ENCODE measurements around the gene ANKRD34C. TPM values are rescaled to one million over a fixed set of nuclear protein-coding genes. Genes with fewer than 3 reads are reported as not detected.

The ANKRD34C gene
- total RNA-seq, 1 donor from 2014 or later, result not detected

GRCh38 chr15:79248183-79248582, 34.3 kb upstream of the ANKRD34C start:
- Histone ChIP-seq H3K4me3 (ENCODE audit: low read depth, low read length) (no peak overlapping the region), H3K36me3 (ENCODE audit: control insufficient read depth, insufficient read depth, low read length) (no peaks in the 10 kb centered on the region), H3K27me3 (ENCODE audit: control insufficient read depth, insufficient read depth, low read length) (no peaks in the 10 kb centered on the region)
- no peak for DNase-seq (ENCODE audit: low read depth)
- TF ChIP-seq CTCF (IDR thresholded peaks at IDR 0.05; ENCODE audit: insufficient read depth, low read length, poor library complexity, severe bottlenecking), result no peak

GRCh38 chr15:79257454-79257853, 25.1 kb upstream of the ANKRD34C start:
- DNase-seq (ENCODE audit: low read depth), result no peak
- Histone ChIP-seq H3K27me3 (ENCODE audit: control insufficient read depth, insufficient read depth, low read length) (no peaks in the 10 kb centered on the region), H3K4me3 (ENCODE audit: low read depth, low read length) (no peak overlapping the region), H3K36me3 (ENCODE audit: control insufficient read depth, insufficient read depth, low read length) (no peaks in the 10 kb centered on the region)
- no peak for TF ChIP-seq CTCF (IDR thresholded peaks at IDR 0.05; ENCODE audit: insufficient read depth, low read length, poor library complexity, severe bottlenecking)

- Histone ChIP-seq H3K27me3 (ENCODE audit: control insufficient read depth, insufficient read depth, low read length) (no peaks in the 10 kb centered on the region), H3K4me3 (ENCODE audit: low read depth, low read length) (no peak overlapping the region), H3K36me3 (ENCODE audit: control insufficient read depth, insufficient read depth, low read length) (no peaks in the 10 kb centered on the region)
- no peak for TF ChIP-seq CTCF (IDR thresholded peaks at IDR 0.05; ENCODE audit: insufficient read depth, low read length, poor library complexity, severe bottlenecking)
- no peak for DNase-seq (ENCODE audit: low read depth)
These were observed 20.7 kb upstream of the ANKRD34C start for GRCh38 chr15:79261836-79262235.

- Histone ChIP-seq H3K4me3 (ENCODE audit: low read depth, low read length) (no peak overlapping the region), H3K27me3 (ENCODE audit: control insufficient read depth, insufficient read depth, low read length) (no peaks in the 10 kb centered on the region), H3K36me3 (ENCODE audit: control insufficient read depth, insufficient read depth, low read length) (no peaks in the 10 kb centered on the region)
- no peak for DNase-seq (ENCODE audit: low read depth)
- TF ChIP-seq CTCF (IDR thresholded peaks at IDR 0.05; ENCODE audit: insufficient read depth, low read length, poor library complexity, severe bottlenecking), result no peak
These were observed 17.4 kb upstream of the ANKRD34C start for GRCh38 chr15:79265167-79265566.

GRCh38 chr15:79265987-79266579, 16.4 kb upstream of the ANKRD34C start:
- Histone ChIP-seq H3K36me3 (ENCODE audit: control insufficient read depth, insufficient read depth, low read length) (no peaks in the 10 kb centered on the region), H3K4me3 (ENCODE audit: low read depth, low read length) (no peak overlapping the region), H3K27me3 (ENCODE audit: control insufficient read depth, insufficient read depth, low read length) (no peaks in the 10 kb centered on the region)
- no peak for TF ChIP-seq CTCF (IDR thresholded peaks at IDR 0.05; ENCODE audit: insufficient read depth, low read length, poor library complexity, severe bottlenecking)
- no peak for DNase-seq (ENCODE audit: low read depth)

All from kidney epithelial cell (primary cell).